Pancreas (tissue), 10 donors: ENCODE measurements around the gene PBX4. TPM values are rescaled to one million over a fixed set of nuclear protein-coding genes. Genes with fewer than 3 reads are reported as not detected.

Experiments used
- ATAC-seq, 4 donors: fragments of 200-7000 bp; cut with Tn5 transposase; one replicate each; pipeline versions ENCODE4 v1.8.0 to v1.9.1; 2020; ENCODE audit warnings: mild to moderate bottlenecking in 4 of 4, moderate library complexity in 4 of 4
- DNase-seq, 6 donors: peaks; one replicate each; pipeline ENCODE4 v3.0.0-alpha.2; 2020
- FAIRE-seq: peaks from 2 replicates; lab custom pipeline; 2012; peaks lifted over from hg19 to GRCh38; lab: Jason Lieb, UNC
- H3K27ac ChIP-seq, 4 donors: fragments of 200-600 bp; sonication (generic); 1 replicate in 3 of 4; 2 replicates in 1 of 4; pipeline versions ENCODE4 v1.5.0 to v1.8.0; 2020
- H3K27me3 ChIP-seq, 4 donors: fragments of 200-600 bp; one replicate each; pipeline ENCODE4 v1.8.0; 2021
- H3K36me3 ChIP-seq, 3 donors: fragments of 200-600 bp; sonication (generic) in 1 of 3; one replicate each; pipeline versions ENCODE4 v1.5.0 to v1.8.0; 2020 to 2021
- H3K4me1 ChIP-seq, 3 donors: fragments of 200-600 bp; one replicate each; pipeline ENCODE4 v1.8.0; 2021
- H3K4me3 ChIP-seq, 4 donors: fragments of 200-600 bp; sonication (generic) in 2 of 4; one replicate each; pipeline versions ENCODE4 v1.5.0 to v1.8.0; 2020 to 2021
- H3K9me3 ChIP-seq, 4 donors: fragments of 200-600 bp; one replicate each; pipeline ENCODE4 v1.8.0; 2021
- CTCF ChIP-seq, 4 donors: fragments of 200-600 bp; sonication (generic) in 3 of 4; IDR thresholded peaks; one replicate each; pipeline versions ENCODE4 v1.5.0 to v1.8.0; 2021; ENCODE audit warnings: antibody characterized with exemption in 4 of 4
- WGBS, 2 donors: extraction: QIAGEN DNeasy Blood & Tissue Kit; methylation state at CpG; one replicate each; pipeline ENCODE4 v1.1.7; 2013; 5-methylcytosine and 5-hydroxymethylcytosine counted together
- intact Hi-C, 3 donors: fragments of 100-400 bp; cut with DNase I; formaldehyde crosslinking; loops; one replicate each; pipeline versions ENCODE4 v1.11.1 to v1.14.2; 2022
- polyA plus RNA-seq, 2 donors: library from polyadenylated mRNA; stranded (reverse); fragments of 200-250 nt; gene quantifications; one replicate each; pipeline ENCODE4 v1.2.3, GENCODE V29; 2013
- total RNA-seq, 6 donors: library from RNA; stranded (reverse); fragmentation: NEBNext Ultra II Directional in 4 of 6; extraction: Animal tissue kit (Norgen Biotek cat#: 25700) in 4 of 6; gene quantifications; one replicate each; pipeline versions ENCODE4 v1.2.1 to v1.2.4, GENCODE V29; 2021 to 2023
- donor health status: healthy with polysubstance abuse.
- donor health status: DM: no; HTN: no; CAD: no; lungs with moderate emphysema.
- donor health status: DM: no; HTN: no; CAD: no.
- donor health status: control.
- donor health status: control.
- donor health status: Bipolar disorder and iron deficiency.
- donor health status: DM: yes; HTN: yes; CAD: no.
- donor health status: DM: no; HTN: no; CAD: no.
- donor health status: DM: no; HTN: no; CAD: no.
- donor health status: DM: yes; HTN: yes; CAD: no.

PBX4 gene
- total and polyA plus RNA-seq, 8 donors, result 0.18 to 4.0 (median 0.49) TPM

DNA sequence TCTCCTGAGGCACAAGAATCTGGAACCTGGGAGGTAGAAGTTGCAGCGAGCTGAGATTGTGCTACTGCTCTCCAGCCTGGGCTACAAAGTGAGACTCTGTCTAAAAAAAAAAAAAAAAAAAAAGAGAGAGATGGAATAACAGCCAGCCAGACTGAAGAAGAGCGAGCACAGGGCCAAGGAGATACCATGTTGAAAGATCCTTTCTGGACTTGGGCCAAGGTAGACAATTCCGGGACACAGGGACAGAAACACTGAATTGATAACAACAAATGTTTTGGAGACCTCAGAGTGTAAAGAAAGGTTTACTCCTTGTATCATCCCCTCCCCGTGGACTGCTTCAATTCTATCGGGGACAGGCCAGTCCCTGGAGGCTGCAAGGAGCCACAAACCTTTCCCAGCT lies 4.9 kb upstream of the PBX4 start:
- H3K27me3 ChIP-seq, result no peaks in the 10 kb centered on the region
- no peaks in the 10 kb centered on the region for H3K4me1 ChIP-seq
- WGBS, 2 donors, result 74 to 89% methylated on average over 5 of the region's 5 CpGs
- FAIRE-seq (no peak), ATAC-seq (no peak), DNase-seq (no peak)
- no peak overlapping the region for H3K4me3 ChIP-seq
- H3K36me3 ChIP-seq, result no peaks in the 10 kb centered on the region
- H3K27ac ChIP-seq, result no peak overlapping the region
- intact Hi-C loops, result no loop called here
- no peak for TF ChIP-seq CTCF (IDR thresholded peaks at IDR 0.05)
- H3K9me3 ChIP-seq, result no peaks in the 10 kb centered on the region

DNA sequence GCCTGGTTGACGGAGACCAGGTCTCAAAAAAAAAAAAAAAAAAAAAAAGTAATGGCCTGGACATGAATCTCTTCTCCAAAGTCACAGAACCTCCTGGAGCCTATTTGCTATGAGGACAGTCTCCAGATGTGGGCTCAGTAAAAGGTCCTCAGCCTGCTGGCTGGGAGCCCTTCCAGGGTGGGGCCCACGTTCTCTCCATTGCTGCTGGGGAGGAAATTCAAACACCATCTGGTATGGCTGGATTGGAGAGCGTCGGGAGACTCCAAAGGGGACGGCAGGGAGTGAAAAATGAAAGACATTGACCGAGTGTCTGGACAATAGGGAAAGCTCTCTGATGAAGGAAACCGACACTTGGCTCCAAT lies 1.3 kb upstream of the PBX4 start:
- Histone ChIP-seq H3K36me3 (no peaks in the 10 kb centered on the region), H3K9me3 (no peaks in the 10 kb centered on the region), H3K27me3 (no peaks in the 10 kb centered on the region), H3K4me1 (no peaks in the 10 kb centered on the region), H3K27ac (no peak overlapping the region), H3K4me3 (no peak overlapping the region)
- 74 to 77% methylated on average over 7 of the region's 7 CpGs for WGBS, 2 donors
- intact Hi-C loops, result no loop called here
- ATAC-seq (no peak), FAIRE-seq (no peak), DNase-seq (peak in 1 of 6 donors; percentile 26)
- TF ChIP-seq CTCF (IDR thresholded peaks at IDR 0.05), result no peak

DNA sequence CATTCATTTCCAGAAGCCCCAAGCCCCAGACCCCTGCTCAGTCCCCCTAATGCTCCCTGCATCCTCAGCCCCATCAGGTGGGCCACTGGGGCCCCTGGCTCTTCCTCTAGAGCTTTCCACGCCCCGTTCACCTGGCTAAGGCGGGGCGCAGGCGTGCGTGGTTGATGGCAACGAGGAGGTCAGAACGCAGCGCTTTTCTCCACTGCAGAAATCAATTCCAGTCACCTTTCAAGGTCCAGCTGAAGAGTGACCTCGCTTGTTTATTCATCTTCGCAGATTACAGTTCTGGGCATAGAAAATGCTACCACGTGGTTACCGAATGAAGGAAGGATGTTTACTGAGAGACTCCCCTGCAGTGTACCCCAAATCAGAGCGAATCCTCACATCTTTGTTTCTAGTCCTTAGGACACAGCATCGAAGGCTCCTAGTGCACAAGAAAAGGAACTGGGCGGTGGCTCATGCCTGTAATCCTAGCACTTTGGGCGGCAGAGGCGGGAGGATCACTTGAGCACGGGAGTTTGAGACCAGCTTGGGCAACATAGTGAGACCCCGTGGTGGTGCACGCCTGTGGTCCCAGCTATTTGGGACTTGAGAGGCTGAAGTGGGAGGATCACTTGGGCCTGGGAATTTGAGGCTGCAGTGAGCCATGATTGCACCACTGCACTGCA lies 828 bp upstream of the PBX4 start:
- Histone ChIP-seq H3K27ac (no peak overlapping the region), H3K36me3 (no peaks in the 10 kb centered on the region), H3K4me3 (peak overlapping the region in 1 of 4 donors; percentile 37), H3K27me3 (no peaks in the 10 kb centered on the region), H3K9me3 (no peaks in the 10 kb centered on the region), H3K4me1 (no peaks in the 10 kb centered on the region)
- no peak for TF ChIP-seq CTCF (IDR thresholded peaks at IDR 0.05)
- FAIRE-seq (no peak), DNase-seq (peak in 2 of 6 donors; percentile 35 to 60), ATAC-seq (peak; percentile 18 to 45 (median 22))
- intact Hi-C loops, result no loop called here
- WGBS, 2 donors, result 36 to 40% methylated on average over 21 of the region's 21 CpGs

DNA sequence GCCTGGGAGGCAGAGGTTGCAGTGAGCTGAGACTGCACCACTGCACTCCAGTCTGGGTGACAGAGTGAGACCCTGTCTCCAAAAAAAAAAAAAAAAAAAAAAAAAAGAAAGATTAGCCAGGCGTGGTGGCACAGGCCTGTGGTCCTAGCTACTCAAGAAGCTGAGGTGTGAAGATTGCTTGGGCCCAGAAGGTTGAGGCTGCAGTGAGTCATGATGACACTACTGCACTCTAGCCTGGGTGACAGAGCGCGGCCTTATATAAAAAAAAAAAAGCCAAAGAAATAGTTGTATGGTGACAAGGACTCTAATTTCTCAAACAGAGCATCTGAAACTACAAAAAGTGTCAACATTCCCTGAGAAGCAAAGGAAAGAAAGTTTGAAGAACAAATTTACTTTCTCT lies 3.4 kb downstream of the PBX4 start:
- Histone ChIP-seq H3K27me3 (no peaks in the 10 kb centered on the region), H3K27ac (no peak overlapping the region), H3K4me3 (no peak overlapping the region), H3K4me1 (no peaks in the 10 kb centered on the region), H3K9me3 (no peaks in the 10 kb centered on the region), H3K36me3 (no peaks in the 10 kb centered on the region)
- WGBS, 2 donors, result 86 to 90% methylated on average over 3 of the region's 3 CpGs
- intact Hi-C loops, result no loop called here
- DNase-seq, result no peak
- no peak for FAIRE-seq
- ATAC-seq, result no peak
- TF ChIP-seq CTCF (IDR thresholded peaks at IDR 0.05), result no peak

DNA sequence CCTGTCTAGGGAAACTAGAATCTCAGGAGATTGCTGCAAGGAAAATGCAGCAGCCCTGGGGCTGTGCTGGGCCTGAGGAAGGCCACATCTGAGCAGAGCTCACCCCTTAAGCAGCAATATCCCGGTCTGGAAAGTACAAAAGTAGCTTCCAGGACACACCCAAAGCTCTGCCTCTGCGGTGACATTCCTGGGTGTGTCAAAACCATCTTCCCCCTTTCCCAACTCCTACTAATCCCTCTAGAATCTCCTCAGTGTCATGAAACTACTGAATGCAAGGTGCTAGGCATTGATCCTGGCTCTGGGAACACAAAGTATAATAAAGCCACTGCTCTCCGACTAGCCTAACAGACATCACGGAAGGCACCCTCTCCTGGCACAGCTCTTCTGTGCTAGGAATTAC lies 5.0 kb downstream of the PBX4 start:
- Histone ChIP-seq H3K4me1 (no peaks in the 10 kb centered on the region), H3K27ac (no peak overlapping the region), H3K36me3 (no peaks in the 10 kb centered on the region), H3K9me3 (no peaks in the 10 kb centered on the region), H3K4me3 (no peak overlapping the region), H3K27me3 (no peaks in the 10 kb centered on the region)
- intact Hi-C loops, result no loop called here
- 80 to 90% methylated on average over 4 of the region's 4 CpGs for WGBS, 2 donors
- FAIRE-seq (no peak), ATAC-seq (no peak), DNase-seq (no peak)
- TF ChIP-seq CTCF (IDR thresholded peaks at IDR 0.05), result no peak
